GM18502 (cell line): Measurements from ENCODE around the gene RNF168.
"Not testable (repeated sequence)": the region's sequence is repeated elsewhere in the genome, so short reads cannot be mapped to it uniquely, and the experiment has no call there.

ENCODE experiments used
- ATAC-seq: cut with Tn5 transposase; IDR thresholded peaks from one replicate; pipeline ENCODE4 v1.9.1; 2021; ENCODE audit warnings: mild to moderate bottlenecking; ENCODE audit not compliant: unreplicated experiment, poor library complexity

The RNF168 gene

GRCh38 chr3:196503196-196504076, at the start of gene RNF168:
Gene RNF168 (minus strand): TSS chr3:196503768. CDS start chr3:196503173, 595 bp downstream.
- peak; percentile 83 for ATAC-seq

DNA sequence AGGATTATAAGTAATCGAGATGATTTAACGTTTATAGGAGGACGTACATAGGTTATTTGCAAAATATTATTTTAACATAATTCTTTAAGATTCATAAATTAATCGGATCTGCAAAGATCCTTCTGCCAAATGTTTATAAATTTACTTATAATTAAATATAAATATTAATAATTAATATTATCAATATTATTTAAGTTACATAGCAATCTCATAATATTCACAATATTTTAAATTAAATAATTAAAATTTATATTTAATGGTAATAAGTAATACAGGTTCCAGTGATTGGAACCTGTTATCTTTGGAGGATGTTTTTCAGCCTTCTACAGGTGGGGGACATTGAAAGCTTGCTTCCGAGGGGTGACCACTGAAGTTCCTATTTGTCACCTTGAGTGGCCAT, 48.7 kb upstream of the RNF168 start:
- no peak for ATAC-seq

GRCh38 chr3:196550172-196550571, 46.6 kb upstream of the RNF168 start:
- not testable (repeated sequence) for ATAC-seq

GRCh38 chr3:196549312-196549711, 45.7 kb upstream of the RNF168 start:
- ATAC-seq = not testable (repeated sequence)

DNA sequence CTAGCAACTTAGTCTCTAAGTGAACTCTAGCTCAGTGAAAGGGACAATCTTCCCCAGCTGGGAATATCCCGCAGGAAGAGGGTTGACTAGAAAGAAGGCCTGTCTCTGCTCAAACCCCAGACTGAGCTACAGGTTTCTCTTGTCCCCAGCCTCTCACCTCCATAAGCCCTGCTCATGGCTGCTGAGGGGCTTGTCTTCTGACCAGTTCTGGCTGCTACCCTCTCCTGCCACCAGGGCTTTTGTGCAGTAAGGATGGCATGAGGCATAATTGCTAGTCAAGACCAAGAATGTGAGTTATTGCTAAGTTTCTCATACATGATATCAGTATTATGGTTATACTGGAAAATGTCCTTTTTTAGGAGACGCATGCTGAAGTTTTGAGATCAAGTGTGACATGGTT, 43.5 kb upstream of the RNF168 start:
- no peak for ATAC-seq

DNA sequence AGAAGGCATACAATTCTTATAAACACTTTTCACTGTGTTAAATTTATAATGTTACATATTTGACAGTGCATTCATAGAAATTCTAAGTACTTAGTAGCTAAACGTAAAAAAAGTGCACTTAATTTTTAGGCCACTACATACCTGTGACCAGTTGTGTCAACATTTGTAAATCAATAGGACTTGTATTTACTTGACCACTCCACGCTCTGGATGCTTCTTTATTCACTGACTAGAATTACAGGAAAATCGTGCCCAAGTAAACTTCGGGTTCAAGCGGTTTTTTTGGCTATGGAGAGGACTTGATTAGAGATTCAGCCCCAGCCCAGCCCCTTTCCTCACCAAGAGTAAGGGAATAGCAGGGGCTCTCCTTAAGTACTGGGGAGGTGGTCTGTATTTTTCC, 43.0 kb upstream of the RNF168 start:
- no peak for ATAC-seq

DNA sequence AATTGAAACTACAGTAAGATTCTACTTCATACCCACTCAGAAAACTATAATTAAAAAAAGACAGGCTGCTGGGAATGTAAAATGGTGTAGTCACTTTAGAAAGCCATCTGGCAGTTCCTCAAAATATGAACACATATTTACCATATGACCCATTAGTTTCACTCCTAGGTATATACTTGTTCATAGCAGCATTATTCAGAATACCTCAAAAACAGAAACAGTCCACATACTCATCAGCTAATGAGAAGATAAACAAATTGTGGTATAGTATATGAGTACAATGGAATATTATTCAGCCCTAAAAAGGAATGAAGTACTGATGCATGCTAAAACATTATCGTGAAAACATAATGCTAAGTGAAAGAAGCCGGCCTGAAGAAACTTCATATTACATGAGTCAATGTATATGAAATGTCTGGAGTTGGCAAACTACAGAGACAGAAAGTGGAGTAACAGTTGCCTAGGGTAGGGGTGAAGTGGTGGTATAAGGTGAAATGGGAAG, 41.0 kb upstream of the RNF168 start:
- ATAC-seq = no peak

DNA sequence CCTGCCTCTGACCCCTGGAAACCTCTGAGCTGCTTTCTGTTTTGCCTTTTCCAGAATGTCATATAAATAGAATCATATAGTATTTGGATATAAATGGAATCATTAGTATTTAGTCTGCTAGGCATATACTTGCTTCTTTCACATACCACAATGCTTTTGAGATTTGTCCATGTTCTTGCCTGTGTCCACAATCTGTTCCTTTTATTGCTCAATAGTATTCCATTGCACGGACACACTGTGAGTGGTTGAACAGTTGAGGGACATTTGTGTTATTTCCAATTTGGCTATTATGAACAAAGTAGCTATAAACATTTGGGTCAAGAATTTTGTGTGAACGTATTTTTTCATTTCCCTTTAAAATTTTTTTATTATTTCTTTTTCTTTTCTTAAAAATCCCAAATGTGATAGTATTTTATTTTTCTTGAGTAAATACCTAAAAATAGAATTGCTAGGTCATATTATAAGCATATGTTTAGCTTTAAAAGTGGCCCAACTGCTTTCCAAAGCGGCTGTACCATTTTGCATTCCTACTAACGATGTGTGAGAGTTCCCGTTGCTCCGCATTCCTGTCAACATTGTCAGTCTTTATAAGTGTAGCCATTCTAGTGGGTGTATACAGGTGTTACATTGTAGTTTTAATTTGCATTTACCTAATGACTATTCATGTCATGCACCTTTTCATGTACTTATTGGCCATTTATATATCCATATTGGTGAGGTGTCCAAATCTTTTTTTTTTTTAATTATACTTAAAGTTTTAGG, 38.3 kb upstream of the RNF168 start:
- ATAC-seq = no peak

DNA sequence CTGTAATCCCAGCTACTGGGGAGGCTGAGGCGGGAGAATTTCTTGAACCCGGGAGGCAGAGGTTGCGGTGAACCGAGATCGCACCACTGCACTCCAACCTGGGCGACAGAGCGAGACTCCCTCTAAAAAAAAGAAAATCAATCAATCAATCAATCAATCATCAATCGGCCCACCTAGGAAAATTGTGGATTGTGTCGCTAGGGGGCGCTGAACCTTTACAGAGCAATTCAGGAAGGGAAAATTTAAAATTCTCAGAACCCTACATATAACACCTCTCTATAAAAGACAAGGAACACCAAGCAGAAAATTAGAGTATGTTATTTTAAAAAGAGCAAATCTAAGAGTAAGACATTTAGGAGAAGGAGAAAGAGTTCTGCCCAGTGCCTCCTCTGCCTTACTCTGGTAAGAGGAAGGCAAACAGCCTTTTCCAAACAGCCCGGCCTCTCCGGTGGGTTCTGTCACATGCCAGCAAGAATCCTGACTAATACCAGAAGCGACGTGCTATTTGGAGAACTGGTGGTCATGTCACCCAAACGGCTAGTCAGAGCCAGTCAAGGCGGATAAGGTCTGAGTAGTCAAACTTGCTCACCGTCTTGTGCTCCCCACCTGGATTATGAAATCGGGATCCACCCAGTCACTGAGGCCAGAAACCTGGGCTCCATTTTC, 33.9 kb upstream of the RNF168 start:
- no peak for ATAC-seq

- no peak for ATAC-seq
Measured at GRCh38 chr3:196533260-196533681, 29.7 kb upstream of the RNF168 start.

- ATAC-seq = no peak
Measured at GRCh38 chr3:196531418-196531817, 27.9 kb upstream of the RNF168 start.

DNA sequence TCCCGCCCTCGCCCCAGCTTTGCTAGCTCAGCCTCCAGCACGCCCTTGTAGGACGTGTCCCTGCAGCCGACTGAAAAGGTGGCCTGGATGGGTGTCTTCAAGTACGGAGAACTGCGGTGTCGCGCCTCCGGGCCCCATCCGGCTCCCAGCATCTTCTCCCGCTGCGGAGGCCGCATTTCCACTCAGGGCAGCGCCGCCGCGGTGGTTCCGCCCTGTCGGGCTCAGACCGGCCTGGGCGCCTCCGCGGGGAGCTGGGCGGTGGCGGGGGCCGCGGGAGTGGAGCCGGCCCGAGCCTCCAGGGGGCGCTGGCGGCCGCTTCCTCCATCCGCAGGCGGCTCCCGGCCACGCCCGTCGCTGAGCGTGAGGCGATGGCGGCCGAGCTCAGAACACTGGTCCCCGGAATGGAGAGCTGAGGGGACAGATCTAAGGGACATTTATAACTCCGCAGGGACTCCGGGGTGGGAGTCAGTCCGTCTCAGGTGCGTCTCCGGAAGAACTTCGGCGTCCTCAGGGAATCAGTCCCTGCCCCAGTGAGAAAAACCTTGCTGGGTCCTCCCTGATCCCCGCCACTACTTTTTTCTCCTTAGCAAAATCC, 25.2 kb upstream of the RNF168 start:
- peak; percentile 81 for ATAC-seq

DNA sequence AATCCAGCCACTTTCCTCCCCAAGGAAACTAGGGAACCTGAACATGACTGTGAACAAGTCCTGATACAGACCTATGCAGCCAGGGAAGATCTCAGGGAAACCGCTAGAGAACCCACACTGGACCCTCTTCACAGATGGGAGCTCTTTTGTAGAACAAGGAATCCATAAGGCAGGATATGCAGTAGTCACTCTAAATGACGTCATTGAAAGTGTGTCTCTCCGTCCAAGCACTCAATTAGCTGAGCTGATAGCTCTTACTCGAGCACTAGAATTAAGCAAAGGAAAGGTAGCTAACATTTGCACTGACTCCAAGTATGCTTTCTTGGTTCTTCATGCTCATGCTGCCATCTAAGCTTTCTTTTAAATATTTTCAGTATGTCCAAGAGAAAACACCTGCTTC, 21.6 kb upstream of the RNF168 start:
- ATAC-seq = no peak

GRCh38 chr3:196524527-196524926, 21.0 kb upstream of the RNF168 start:
- ATAC-seq = no peak

- ATAC-seq = no peak
Measured at GRCh38 chr3:196523841-196524240, 20.3 kb upstream of the RNF168 start.

DNA sequence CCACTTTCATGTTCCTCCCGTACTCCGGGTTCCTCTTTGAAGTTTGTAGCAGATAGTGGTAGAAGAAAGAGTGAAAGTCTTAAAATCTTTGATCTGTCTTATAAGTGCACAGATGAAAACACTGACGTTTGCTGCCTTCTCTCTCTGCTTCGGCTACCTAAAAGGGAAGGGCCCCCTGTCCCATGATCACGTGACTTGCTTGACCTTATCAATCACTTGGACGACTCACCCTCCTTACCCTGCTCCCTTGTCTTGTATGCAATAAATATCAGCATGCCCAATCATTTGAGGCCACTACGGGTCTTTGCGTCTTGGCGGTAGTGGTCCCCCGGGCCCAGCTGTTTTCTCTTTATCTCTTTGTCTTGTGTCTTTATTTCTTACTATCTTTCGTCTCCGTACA, 17.7 kb upstream of the RNF168 start:
- not testable (repeated sequence) for ATAC-seq

DNA sequence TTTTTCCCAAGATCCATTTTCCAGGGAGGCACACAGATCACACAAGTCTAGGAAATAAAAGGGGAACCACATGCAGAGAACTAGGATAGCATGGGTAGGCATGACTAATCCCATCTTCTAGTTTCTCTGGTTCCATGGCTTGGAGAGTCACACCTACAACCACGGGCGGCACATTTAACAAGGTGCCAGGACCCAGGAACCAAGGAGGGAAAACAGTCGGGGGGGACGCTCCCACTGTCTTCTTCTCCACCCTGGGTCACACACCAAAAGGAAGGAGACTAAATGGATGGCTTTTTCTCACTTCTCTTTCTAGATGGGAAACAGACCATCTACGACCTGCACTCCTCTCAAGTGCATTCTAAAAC, 16.1 kb upstream of the RNF168 start:
- no peak for ATAC-seq

GRCh38 chr3:196518966-196519717, 15.6 kb upstream of the RNF168 start:
- ATAC-seq = no peak

GRCh38 chr3:196517919-196518318, 14.4 kb upstream of the RNF168 start:
- no peak for ATAC-seq
